GM19372 (cell line): ENCODE results near the gene EVPLL.
"Not testable (repeated sequence)": the region's sequence is repeated elsewhere in the genome, so short reads cannot be mapped to it uniquely, and the experiment has no call there.

Experiments
- ATAC-seq: cut with Tn5 transposase; IDR thresholded peaks from one replicate; pipeline ENCODE4 v1.9.1; 2021; ENCODE audit warnings: mild to moderate bottlenecking, low read depth, moderate library complexity; ENCODE audit not compliant: unreplicated experiment

The EVPLL gene

GRCh38 chr17:18421521-18421920, 43.9 kb downstream of the EVPLL start:
- ATAC-seq = not testable (repeated sequence)

GRCh38 chr17:18422464-18422863, 44.9 kb downstream of the EVPLL start:
- not testable (repeated sequence) for ATAC-seq

GRCh38 chr17:18423015-18423414, 45.4 kb downstream of the EVPLL start:
- not testable (repeated sequence) for ATAC-seq

- not testable (repeated sequence) for ATAC-seq
Measured at GRCh38 chr17:18425593-18425992, 48.0 kb downstream of the EVPLL start.

GRCh38 chr17:18426639-18427038, 49.1 kb downstream of the EVPLL start:
- not testable (repeated sequence) for ATAC-seq

- ATAC-seq = not testable (repeated sequence)
Measured at GRCh38 chr17:18432206-18432605, 54.6 kb downstream of the EVPLL start.
